GM18517 (cell line): ENCODE data around the gene PGM5.

Source experiments
- ATAC-seq: cut with Tn5 transposase; IDR thresholded peaks from one replicate; pipeline ENCODE4 v1.9.1; 2021; ENCODE audit warnings: mild to moderate bottlenecking, moderate library complexity; ENCODE audit not compliant: unreplicated experiment

PGM5 gene

GRCh38 chr9:68493541-68493940 lies 137.1 kb downstream of the PGM5 start:
- no peak for ATAC-seq

GRCh38 chr9:68493958-68494577 lies 137.7 kb downstream of the PGM5 start:
- no peak for ATAC-seq

- ATAC-seq, result no peak
These were observed 138.8 kb downstream of the PGM5 start for GRCh38 chr9:68495247-68495646.

GRCh38 chr9:68496356-68496755 lies 139.9 kb downstream of the PGM5 start:
- ATAC-seq, result no peak

GRCh38 chr9:68497629-68498028 lies 141.2 kb downstream of the PGM5 start:
- ATAC-seq, result no peak

- ATAC-seq, result no peak
These were observed 142.4 kb downstream of the PGM5 start for GRCh38 chr9:68498816-68499215.

GRCh38 chr9:68500457-68501381 lies 144.3 kb downstream of the PGM5 start:
- ATAC-seq, result no peak

- no peak for ATAC-seq
These were observed 145.9 kb downstream of the PGM5 start for GRCh38 chr9:68502279-68502678.

- ATAC-seq, result peak; percentile 73
These were observed 149.4 kb downstream of the PGM5 start for GRCh38 chr9:68505681-68506409.

- ATAC-seq, result no peak
These were observed 150.1 kb downstream of the PGM5 start for GRCh38 chr9:68506551-68506950.

GRCh38 chr9:68507130-68507805 lies 150.9 kb downstream of the PGM5 start:
- ATAC-seq, result no peak

GRCh38 chr9:68507806-68508145 lies 151.4 kb downstream of the PGM5 start:
- ATAC-seq, result no peak

- no peak for ATAC-seq
These were observed 152.1 kb downstream of the PGM5 start for GRCh38 chr9:68508547-68508946.

- no peak for ATAC-seq
These were observed 153.3 kb downstream of the PGM5 start for GRCh38 chr9:68509689-68510088.

GRCh38 chr9:68513385-68513784 lies 157.0 kb downstream of the PGM5 start:
- no peak for ATAC-seq

- ATAC-seq, result no peak
These were observed 157.6 kb downstream of the PGM5 start for GRCh38 chr9:68513981-68514380.

- no peak for ATAC-seq
These were observed 159.1 kb downstream of the PGM5 start for GRCh38 chr9:68515326-68516017.

GRCh38 chr9:68522131-68522530 lies 165.7 kb downstream of the PGM5 start:
- no peak for ATAC-seq

GRCh38 chr9:68522954-68523353 lies 166.5 kb downstream of the PGM5 start:
- no peak for ATAC-seq

- no peak for ATAC-seq
These were observed 167.0 kb downstream of the PGM5 start for GRCh38 chr9:68523367-68523936.
